Measurements from ENCODE around the gene PCIF1. TPM values are rescaled to one million over a fixed set of nuclear protein-coding genes. Genes with fewer than 3 reads are reported as not detected.

PCIF1 gene
- 12.4 and 16.3 TPM in 2 replicates for total RNA-seq

GRCh38 chr20:45934586-45935415, at the start of gene PCIF1:
TSS of gene PCIF1 (plus strand) at chr20:45934683. CDS start at chr20:45939000, 4,317 bp downstream.

DNA sequence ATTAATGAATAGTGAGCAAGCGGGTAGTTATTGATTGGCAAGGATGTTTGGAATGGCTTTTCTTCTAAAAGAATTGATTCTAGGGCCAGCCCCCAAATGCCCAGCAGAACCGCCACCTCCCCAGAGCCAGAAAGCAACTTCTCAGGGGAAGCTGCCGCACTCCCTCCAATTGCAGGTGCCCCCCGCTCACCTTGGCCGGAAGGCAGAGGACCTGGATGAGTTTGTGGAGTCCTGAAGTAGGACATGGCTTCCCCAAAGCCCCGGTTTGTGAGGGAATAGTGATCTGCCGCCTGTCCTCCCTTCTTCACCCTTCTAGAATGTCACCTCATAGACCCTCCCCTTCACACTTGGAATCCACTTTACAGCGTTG, 47.2 kb upstream of the PCIF1 start, which contains the start of gene SPATA25:
TSS of gene SPATA25 (minus strand) at position 277 of the 370 bp plus-strand sequence. CDS start at position 245, 32 bp downstream.

DNA sequence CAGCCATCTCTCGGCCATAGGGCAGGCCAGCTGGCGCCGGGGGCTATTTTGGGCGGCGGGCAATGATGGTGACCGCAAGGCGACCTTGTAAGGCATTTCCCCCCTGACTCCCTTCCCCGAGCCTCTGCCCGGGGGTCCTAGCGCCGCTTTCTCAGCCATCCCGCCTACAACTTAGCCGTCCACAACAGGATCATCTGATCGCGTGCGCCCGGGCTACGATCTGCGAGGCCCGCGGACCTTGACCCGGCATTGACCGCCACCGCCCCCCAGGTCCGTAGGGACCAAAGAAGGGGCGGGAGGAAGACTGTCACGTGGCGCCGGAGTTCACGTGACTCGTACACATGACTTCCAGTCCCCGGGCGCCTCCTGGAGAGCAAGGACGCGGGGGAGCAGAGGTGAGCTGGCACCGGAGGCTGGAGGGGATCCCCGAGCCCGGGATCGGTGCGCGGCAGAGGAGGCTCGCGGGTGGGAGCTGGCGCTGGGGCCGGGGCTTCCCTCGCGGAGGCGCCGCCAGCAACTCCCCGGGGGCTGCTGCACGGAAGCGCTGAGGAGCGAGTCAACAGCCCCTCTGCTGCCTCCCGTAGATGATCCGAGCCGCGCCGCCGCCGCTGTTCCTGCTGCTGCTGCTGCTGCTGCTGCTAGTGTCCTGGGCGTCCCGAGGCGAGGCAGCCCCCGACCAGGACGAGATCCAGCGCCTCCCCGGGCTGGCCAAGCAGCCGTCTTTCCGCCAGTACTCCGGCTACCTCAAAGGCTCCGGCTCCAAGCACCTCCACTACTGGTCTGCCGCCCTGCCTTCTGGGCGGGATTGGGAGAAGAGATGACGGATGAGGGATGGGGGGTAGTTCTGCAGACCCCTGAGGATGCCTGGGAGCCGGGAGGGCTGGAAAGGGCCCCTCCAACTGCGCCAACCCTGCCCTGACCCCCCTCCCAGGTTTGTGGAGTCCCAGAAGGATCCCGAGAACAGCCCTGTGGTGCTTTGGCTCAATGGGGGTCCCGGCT, 43.2 kb upstream of the PCIF1 start, which contains the start of the genes CTSA and NEURL2:
TSS of gene CTSA (plus strand) at position 351 of the 999 bp plus-strand sequence. CDS start at position 585, 234 bp downstream.
TSS of gene NEURL2 (minus strand) at position 224 of the 999 bp plus-strand sequence. CDS start at position 7, 217 bp downstream.

GRCh38 chr20:45911486-45912343, 22.8 kb upstream of the PCIF1 start, which contains the start of gene PLTP:
TSS of gene PLTP (minus strand) at chr20:45912155. CDS start at chr20:45911452, 703 bp downstream.

DNA sequence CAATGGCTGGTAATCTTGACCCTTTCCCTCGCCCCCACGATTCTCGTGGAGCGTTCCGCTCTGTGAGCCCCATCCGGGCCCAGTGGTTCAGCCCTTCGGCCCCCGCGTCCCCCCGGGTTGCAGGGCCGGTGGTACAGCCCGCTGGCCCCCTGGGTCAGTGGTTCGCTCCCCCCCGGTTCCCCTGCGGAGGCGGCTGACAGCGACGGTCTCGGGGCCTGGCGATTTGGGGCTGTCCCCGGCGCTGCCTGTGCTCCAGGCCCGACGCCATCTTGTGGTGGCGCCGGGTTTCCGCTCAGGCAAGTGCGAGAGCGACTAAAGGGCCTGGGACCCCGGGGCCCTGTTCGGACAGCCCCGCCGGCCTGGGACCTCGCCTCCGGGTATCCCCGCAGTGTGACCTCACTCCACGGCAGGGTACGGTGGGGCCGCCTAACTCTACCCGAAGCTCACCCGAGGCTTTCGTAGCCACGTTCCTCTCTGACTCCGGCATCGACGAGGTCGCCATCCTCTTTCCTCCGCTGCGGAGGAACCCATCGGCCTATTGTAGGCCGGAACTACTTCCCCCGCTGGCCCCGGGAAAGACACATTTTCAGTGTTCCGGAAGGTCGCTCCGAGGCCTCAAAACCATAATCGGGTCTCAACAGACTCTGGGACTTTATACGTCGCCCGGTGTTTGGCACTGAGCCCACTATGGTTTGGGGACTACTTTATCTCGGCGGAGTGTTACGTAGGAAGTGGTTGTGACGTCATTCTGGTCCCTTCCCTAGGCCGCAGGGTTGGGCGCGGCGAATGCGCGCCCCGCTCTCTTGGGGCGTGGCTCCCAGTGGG, 37.4 kb downstream of the PCIF1 start, which contains the start of gene ZNF335:
TSS of gene ZNF335 (minus strand) at position 529 of the 825 bp plus-strand sequence. CDS start 793 bp downstream, outside the sequence.

Other genes with a start within 250 kb of the PCIF1 start
- not detected in 2 replicates for gene WFDC13, start 232.6 kb upstream of the PCIF1 start, total RNA-seq
- gene WFDC10B, start 229.7 kb upstream of the PCIF1 start, total RNA-seq: not detected in 2 replicates
- not detected in 2 replicates for gene SPINT4, start 212.3 kb upstream of the PCIF1 start, total RNA-seq
- gene WFDC3, start 142.8 kb upstream of the PCIF1 start, total RNA-seq: not detected in 2 replicates
- 23.3 and 25.9 TPM in 2 replicates for gene DNTTIP1, start 142.7 kb upstream of the PCIF1 start, total RNA-seq
- gene UBE2C, start 122.0 kb upstream of the PCIF1 start, total RNA-seq: 3.7 and 10.7 TPM in 2 replicates
- 1.9 TPM in 1 of 2 replicates, not detected in the other for gene TNNC2, start 107.4 kb upstream of the PCIF1 start, total RNA-seq
- gene SNX21, start 100.9 kb upstream of the PCIF1 start, total RNA-seq: 71.0 and 101 TPM in 2 replicates
- gene ACOT8, start 77.3 kb upstream of the PCIF1 start, total RNA-seq: 22.9 and 27.6 TPM in 2 replicates
- gene ZSWIM3, start 77.1 kb upstream of the PCIF1 start, total RNA-seq: 2.2 and 2.7 TPM in 2 replicates
- 8.3 and 11.1 TPM in 2 replicates for gene ZSWIM1, start 53.5 kb upstream of the PCIF1 start, total RNA-seq
- 0.54 and 1.7 TPM in 2 replicates for gene SPATA25, start 47.1 kb upstream of the PCIF1 start, total RNA-seq
- gene NEURL2, start 43.5 kb upstream of the PCIF1 start, total RNA-seq: 4.5 and 5.3 TPM in 2 replicates
- gene CTSA, start 43.3 kb upstream of the PCIF1 start, total RNA-seq: 142 and 151 TPM in 2 replicates
- 432 and 477 TPM in 2 replicates for gene PLTP, start 22.5 kb upstream of the PCIF1 start, total RNA-seq
- gene ZNF335, start 37.5 kb downstream of the PCIF1 start, total RNA-seq: 7.6 and 9.4 TPM in 2 replicates
- 0.12 TPM in 1 of 2 replicates, not detected in the other for gene MMP9, start 74.2 kb downstream of the PCIF1 start, total RNA-seq
- gene SLC12A5, start 94.5 kb downstream of the PCIF1 start, total RNA-seq: not detected in 2 replicates
- 20.2 and 24.6 TPM in 2 replicates for gene NCOA5, start 155.3 kb downstream of the PCIF1 start, total RNA-seq
- gene CD40, start 183.6 kb downstream of the PCIF1 start, total RNA-seq: 13.5 and 14.2 TPM in 2 replicates

All from cardiac ventricle fibroblast (primary cell).